Prostate gland (tissue), 2 donors: Measurements from ENCODE around the gene GMDS. TPM values are rescaled to one million over a fixed set of nuclear protein-coding genes. Genes with fewer than 3 reads are reported as not detected.

Experiments
- DNase-seq: peaks from one replicate; pipeline ENCODE4 v3.0.0-alpha.2; 2019; ENCODE audit warnings: low spot score
- H3K27ac ChIP-seq, 2 donors: fragments of 200-600 bp; sonication (generic); 2 replicates each; pipeline ENCODE4 v1.5.1; 2017 to 2019
- H3K27me3 ChIP-seq: fragments of 200-600 bp; sonication (generic); replicated peaks from 2 replicates; pipeline ENCODE4 v1.5.1; 2019; ENCODE audit not compliant: insufficient read depth
- H3K36me3 ChIP-seq, 2 donors: fragments of 200-600 bp; sonication (generic); 1 replicate in 1 of 2; 2 replicates in 1 of 2; pipeline versions ENCODE4 v1.5.1 to v1.8.1; 2017 to 2019
- H3K4me1 ChIP-seq: fragments of 200-600 bp; sonication (generic); replicated peaks from 2 replicates; pipeline ENCODE4 v1.5.1; 2019
- H3K4me3 ChIP-seq, 2 donors: fragments of 200-600 bp; sonication (generic); 2 replicates each; pipeline ENCODE4 v1.5.1; 2017 to 2019
- H3K9me3 ChIP-seq: fragments of 200-600 bp; sonication (generic); 2 replicates; pipeline ENCODE4 v1.5.1; 2017
- POLR2A ChIP-seq: fragments of 450-650 bp; IDR thresholded peaks from one replicate; pipeline ENCODE4 v1.6.1; 2016; ENCODE audit warnings: antibody characterized with exemption, mild to moderate bottlenecking
- POLR2AphosphoS5 ChIP-seq: sonication (generic); formaldehyde crosslinking; IDR thresholded peaks from one replicate; pipeline ENCODE4 v1.6.1; 2017; ENCODE audit warnings: antibody characterized with exemption
- WGBS: methylation state at CpG from one replicate; pipeline ENCODE4 v1.1.5; 2018; 5-methylcytosine and 5-hydroxymethylcytosine counted together
- intact Hi-C: fragments of 100-400 bp; cut with DNase I; formaldehyde crosslinking; loops from one replicate; pipeline ENCODE4 v1.14.2; 2022
- total RNA-seq, 2 donors: library from RNA; depleted of rRNA; stranded (reverse); fragments of >200 nt; gene quantifications; one replicate each; pipeline ENCODE4 v1.1.0, GENCODE V29; 2016
- TF ChIP-seq, protein P1 (sequence below), 4 experiments: fragments of 200-600 bp in 2 of 4; fragments of 450-650 bp in 2 of 4; sonication (generic) in 2 of 4; IDR thresholded peaks; 1 replicate in 3 of 4; 2 replicates in 1 of 4; pipeline ENCODE4 v1.5.1; 2016 to 2019; ENCODE audit warnings: antibody characterized with exemption in 4 of 4, mild to moderate bottlenecking in 2 of 4, moderate library complexity in 2 of 4

Gene GMDS
- total RNA-seq, 2 donors from 2014 or later = 24.9 to 29.9 TPM

DNA sequence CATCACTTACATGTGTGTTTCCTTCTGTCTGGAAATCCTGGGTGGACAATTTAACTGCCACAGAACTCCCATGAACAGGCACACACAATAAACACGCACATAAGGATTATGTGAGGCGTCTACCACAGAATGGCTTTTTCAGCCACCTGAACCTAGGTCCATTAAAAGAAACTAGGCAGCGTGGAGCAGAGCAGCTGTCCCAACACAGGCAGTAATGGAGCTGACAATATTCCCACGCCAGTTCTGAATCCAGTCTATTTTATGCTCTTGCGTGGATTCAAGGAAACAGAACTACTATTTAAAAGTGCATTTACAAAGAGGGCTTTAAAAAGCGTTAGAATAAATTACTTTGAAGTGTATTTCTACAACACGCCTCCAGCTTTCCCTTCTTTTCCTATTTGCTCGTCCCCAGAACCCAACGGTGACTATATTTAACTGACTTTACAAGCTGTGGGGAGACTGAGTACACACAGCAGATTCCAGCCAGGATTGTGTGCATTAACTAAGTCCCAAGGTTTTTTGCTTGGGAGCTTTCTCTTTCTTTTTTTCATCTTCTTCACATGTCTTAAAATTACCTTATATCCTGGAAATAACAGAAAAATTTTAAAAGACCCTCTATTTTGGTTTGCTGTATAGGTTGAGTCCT, 95.9 kb downstream of the GMDS start:
- no peaks in the 10 kb centered on the region for H3K9me3 ChIP-seq
- 68% methylated on average over 9 of the region's 9 CpGs for WGBS
- no peak for DNase-seq
- H3K36me3 ChIP-seq = no peaks in the 10 kb centered on the region
- no peaks in the 10 kb centered on the region for H3K27me3 ChIP-seq
- TF ChIP-seq POLR2A (no peak), POLR2AphosphoS5 (no peak)
- TF ChIP-seq, protein P1, sequence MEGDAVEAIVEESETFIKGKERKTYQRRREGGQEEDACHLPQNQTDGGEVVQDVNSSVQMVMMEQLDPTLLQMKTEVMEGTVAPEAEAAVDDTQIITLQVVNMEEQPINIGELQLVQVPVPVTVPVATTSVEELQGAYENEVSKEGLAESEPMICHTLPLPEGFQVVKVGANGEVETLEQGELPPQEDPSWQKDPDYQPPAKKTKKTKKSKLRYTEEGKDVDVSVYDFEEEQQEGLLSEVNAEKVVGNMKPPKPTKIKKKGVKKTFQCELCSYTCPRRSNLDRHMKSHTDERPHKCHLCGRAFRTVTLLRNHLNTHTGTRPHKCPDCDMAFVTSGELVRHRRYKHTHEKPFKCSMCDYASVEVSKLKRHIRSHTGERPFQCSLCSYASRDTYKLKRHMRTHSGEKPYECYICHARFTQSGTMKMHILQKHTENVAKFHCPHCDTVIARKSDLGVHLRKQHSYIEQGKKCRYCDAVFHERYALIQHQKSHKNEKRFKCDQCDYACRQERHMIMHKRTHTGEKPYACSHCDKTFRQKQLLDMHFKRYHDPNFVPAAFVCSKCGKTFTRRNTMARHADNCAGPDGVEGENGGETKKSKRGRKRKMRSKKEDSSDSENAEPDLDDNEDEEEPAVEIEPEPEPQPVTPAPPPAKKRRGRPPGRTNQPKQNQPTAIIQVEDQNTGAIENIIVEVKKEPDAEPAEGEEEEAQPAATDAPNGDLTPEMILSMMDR (IDR thresholded peaks at IDR 0.05) = no peak
- H3K4me3 ChIP-seq = no peak overlapping the region
- no peak overlapping the region for H3K27ac ChIP-seq
- intact Hi-C loops = no loop called here
- H3K4me1 ChIP-seq = no peaks in the 10 kb centered on the region

DNA sequence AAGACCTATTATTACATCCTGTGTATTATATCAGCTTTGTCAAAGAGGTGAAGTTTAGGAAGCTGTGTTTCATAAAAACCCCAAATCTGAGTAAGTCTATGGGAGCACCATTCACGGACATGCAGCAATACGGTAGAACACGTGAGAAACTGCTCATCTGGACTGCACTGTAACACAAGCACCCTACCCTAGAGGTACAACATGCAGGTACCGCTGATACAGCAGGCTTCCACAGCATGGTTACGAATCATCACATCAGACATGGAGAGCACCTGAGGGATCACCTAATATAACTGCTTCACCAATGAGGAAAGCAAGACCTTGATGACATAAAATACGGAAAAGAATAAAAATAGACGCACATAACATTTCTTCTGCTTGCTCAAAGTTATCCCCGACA, 96.7 kb downstream of the GMDS start:
- H3K4me3 ChIP-seq = no peak overlapping the region
- H3K9me3 ChIP-seq = no peaks in the 10 kb centered on the region
- 95% methylated on average over 8 of the region's 8 CpGs for WGBS
- H3K27ac ChIP-seq = no peak overlapping the region
- TF ChIP-seq, protein P1 (IDR thresholded peaks at IDR 0.05) = no peak
- no peak for TF ChIP-seq POLR2AphosphoS5
- no peak for TF ChIP-seq POLR2A
- H3K27me3 ChIP-seq = no peaks in the 10 kb centered on the region
- intact Hi-C loops = no loop called here
- no peaks in the 10 kb centered on the region for H3K36me3 ChIP-seq
- no peaks in the 10 kb centered on the region for H3K4me1 ChIP-seq
- DNase-seq = no peak

DNA sequence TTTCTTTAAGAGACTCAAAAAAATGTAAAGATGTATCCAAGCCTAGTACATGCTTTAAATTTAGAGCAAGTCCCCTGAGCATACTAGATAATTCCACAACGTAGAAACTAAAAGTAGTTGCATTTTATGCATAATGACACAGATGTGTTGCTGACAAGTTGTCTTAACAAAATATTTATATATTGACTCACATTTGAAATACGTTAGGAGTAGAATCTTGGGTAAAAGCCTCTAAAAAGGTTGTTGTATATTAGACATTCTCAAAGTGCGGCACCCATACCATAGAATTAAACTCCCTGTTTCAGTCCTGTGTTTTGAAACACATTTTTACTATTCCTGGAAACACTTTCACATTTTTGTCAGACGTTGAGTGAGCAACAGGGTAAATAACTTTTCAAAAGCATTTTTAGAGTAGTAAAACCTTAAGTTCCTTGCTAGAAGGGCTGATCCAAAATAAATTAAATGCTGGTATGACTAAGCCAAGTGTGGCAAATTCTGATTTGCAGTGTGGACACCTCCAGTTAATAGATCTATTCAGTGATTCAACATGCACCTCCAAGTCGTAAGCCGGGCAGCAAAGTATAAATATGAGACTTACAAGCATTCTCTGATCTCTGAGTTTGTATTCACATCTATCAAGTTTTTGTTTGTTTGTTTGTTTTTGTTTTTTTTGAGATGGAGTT, 97.5 kb downstream of the GMDS start:
- Histone ChIP-seq H3K4me1 (no peaks in the 10 kb centered on the region), H3K36me3 (no peaks in the 10 kb centered on the region), H3K4me3 (no peak overlapping the region), H3K27ac (no peak overlapping the region), H3K27me3 (no peaks in the 10 kb centered on the region), H3K9me3 (no peaks in the 10 kb centered on the region)
- no peak for TF ChIP-seq POLR2A
- TF ChIP-seq, protein P1 (IDR thresholded peaks at IDR 0.05) = no peak
- no peak for TF ChIP-seq POLR2AphosphoS5
- intact Hi-C loops = no loop called here
- DNase-seq = no peak
- WGBS = 62% methylated on average over 6 of the region's 6 CpGs

DNA sequence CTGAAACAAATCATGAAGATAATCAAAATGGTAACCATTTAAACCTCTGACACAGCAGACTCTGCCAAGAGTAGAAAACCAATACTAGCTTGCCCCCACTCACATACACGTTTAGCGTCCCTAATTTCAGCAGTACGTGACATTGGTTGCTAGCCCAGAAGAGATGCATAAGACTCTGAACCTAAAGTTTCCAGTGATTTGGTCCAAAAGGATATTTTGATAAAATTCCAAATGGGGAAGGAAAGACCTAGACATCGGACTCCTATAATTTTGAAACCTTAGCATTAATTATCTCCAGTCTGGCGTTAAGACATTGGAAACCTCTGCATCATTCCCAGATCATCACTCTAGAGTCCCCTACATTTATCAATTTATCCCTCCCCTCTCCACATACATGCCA, 98.1 kb downstream of the GMDS start:
- H3K4me3 ChIP-seq = no peak overlapping the region
- no peak for DNase-seq
- H3K9me3 ChIP-seq = no peaks in the 10 kb centered on the region
- no peaks in the 10 kb centered on the region for H3K36me3 ChIP-seq
- H3K27ac ChIP-seq = no peak overlapping the region
- no peaks in the 10 kb centered on the region for H3K4me1 ChIP-seq
- WGBS = 94% methylated on average over 5 of the region's 5 CpGs
- H3K27me3 ChIP-seq = no peaks in the 10 kb centered on the region
- intact Hi-C loops = no loop called here
- TF ChIP-seq POLR2AphosphoS5 (no peak), POLR2A (no peak)
- TF ChIP-seq, protein P1 (IDR thresholded peaks at IDR 0.05) = no peak

DNA sequence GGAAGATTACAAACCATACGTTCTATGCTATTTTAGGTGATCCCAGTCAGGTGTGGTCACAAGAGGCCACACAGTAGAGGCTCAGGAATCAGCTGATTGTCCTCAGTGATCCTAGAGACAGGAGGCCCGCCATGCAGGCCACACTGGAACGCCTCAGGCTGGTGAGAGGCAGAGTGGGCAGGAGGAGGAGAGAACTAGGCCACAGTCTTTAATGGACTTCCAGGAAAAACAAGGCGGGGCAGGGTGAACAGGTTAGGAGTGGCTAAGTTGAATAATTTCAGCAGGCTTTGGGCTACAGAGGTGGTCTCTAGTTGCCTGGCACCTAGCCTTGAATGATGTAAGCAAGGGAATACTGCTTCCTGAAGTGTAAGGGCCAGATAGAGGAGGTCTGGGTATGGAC, 101.2 kb downstream of the GMDS start:
- H3K27ac ChIP-seq = no peak overlapping the region
- no peaks in the 10 kb centered on the region for H3K36me3 ChIP-seq
- H3K4me1 ChIP-seq = no peaks in the 10 kb centered on the region
- no peak overlapping the region for H3K4me3 ChIP-seq
- intact Hi-C loops = no loop called here
- WGBS = 94% methylated on average over 4 of the region's 4 CpGs
- TF ChIP-seq, protein P1 (IDR thresholded peaks at IDR 0.05) = no peak
- TF ChIP-seq POLR2A = no peak
- no peak for TF ChIP-seq POLR2AphosphoS5
- no peak for DNase-seq
- no peaks in the 10 kb centered on the region for H3K27me3 ChIP-seq
- no peaks in the 10 kb centered on the region for H3K9me3 ChIP-seq
